HepG2 (cell line): Measurements from ENCODE around the gene PARP2. TPM values are rescaled to one million over a fixed set of nuclear protein-coding genes. Genes with fewer than 3 reads are reported as not detected.

ENCODE experiments used
- CREM ChIP-seq, 2 experiments: sonication (generic) in 1 of 2; formaldehyde crosslinking in 1 of 2; IDR thresholded peaks; 2 replicates each; pipeline versions ENCODE4 v1.4.0 to v1.6.1; 2016 to 2020; ENCODE audit warnings: antibody characterized with exemption in 1 of 2, mild to moderate bottlenecking in 1 of 2, missing genetic modification reagents in 1 of 2
- EHMT2 ChIP-seq: fragments of 200-600 bp; sonication (generic); IDR thresholded peaks from 2 replicates; pipeline ENCODE4 v1.7.0; 2017; ENCODE audit warnings: antibody characterized with exemption, low read depth, low read length, borderline replicate concordance
- ETV5 ChIP-seq: IDR thresholded peaks from 2 replicates; pipeline ENCODE4 v1.6.1; 2018; ENCODE audit warnings: missing biosample characterization, missing genetic modification reagents, inconsistent platforms, borderline replicate concordance
- GPN1 ChIP-seq: sonication (generic); formaldehyde crosslinking; IDR thresholded peaks from 2 replicates; pipeline ENCODE4 v1.5.1; 2020; ENCODE audit warnings: missing genetic modification reagents, borderline replicate concordance
- HES4 ChIP-seq: sonication (generic); formaldehyde crosslinking; IDR thresholded peaks from 2 replicates; pipeline ENCODE4 v1.9.0; 2021; ENCODE audit warnings: mild to moderate bottlenecking, missing genetic modification reagents, borderline replicate concordance
- NAIF1 ChIP-seq: sonication (generic); formaldehyde crosslinking; IDR thresholded peaks from 2 replicates; pipeline ENCODE4 v1.5.0; 2020; ENCODE audit warnings: mild to moderate bottlenecking, missing genetic modification reagents, borderline replicate concordance
- NR3C1 ChIP-seq: sonication (generic); formaldehyde crosslinking; IDR thresholded peaks from 2 replicates; pipeline ENCODE4 v1.4.0; 2020; ENCODE audit warnings: missing genetic modification reagents
- RXRA ChIP-seq: sonication (generic); formaldehyde crosslinking; IDR thresholded peaks from 2 replicates; pipeline ENCODE4 v1.5.1; 2020; ENCODE audit warnings: missing genetic modification reagents
- TBX2 ChIP-seq: sonication (generic); formaldehyde crosslinking; IDR thresholded peaks from 2 replicates; pipeline ENCODE4 v1.5.0; 2020; ENCODE audit warnings: missing genetic modification reagents, mild to moderate bottlenecking, borderline replicate concordance
- TEAD3 ChIP-seq: optimal IDR thresholded peaks from 2 replicates; pipeline ENCODE3; 2016; ENCODE audit warnings: borderline replicate concordance
- ZBTB21 ChIP-seq: sonication (generic); formaldehyde crosslinking; IDR thresholded peaks from 2 replicates; pipeline ENCODE4 v1.4.0; 2020; ENCODE audit warnings: missing genetic modification reagents
- ZNF251 ChIP-seq: sonication (generic); formaldehyde crosslinking; IDR thresholded peaks from 2 replicates; pipeline ENCODE4 v1.9.0; 2021; ENCODE audit warnings: mild to moderate bottlenecking, missing genetic modification reagents
- ZNF549 ChIP-seq: sonication (generic); formaldehyde crosslinking; IDR thresholded peaks from 2 replicates; pipeline ENCODE4 v1.5.0; 2020; ENCODE audit warnings: missing genetic modification reagents
- polyA plus RNA-seq, 8 experiments: library from polyadenylated mRNA; depleted of rRNA in 3 of 8; stranded (reverse) in 7 of 8; unstranded in 1 of 8; fragments of >200 nt; fragmentation: Illumina TruSeq in 4 of 8; extraction: Trizol in 4 of 8; gene quantifications; 2 replicates each; pipeline versions ENCODE4 v1.2.1 to v1.2.3, GENCODE V29; 2011 to 2016; ENCODE audit warnings: low read depth in 4 of 8, missing spikeins in 1 of 8, mixed read lengths in 1 of 8; ENCODE audit not compliant: insufficient read depth in 1 of 8
- total RNA-seq, 5 experiments: library from RNA; depleted of rRNA; stranded (reverse); fragments of >200 nt; fragmentation: Illumina TruSeq; extraction: Trizol; gene quantifications; 2 replicates each; pipeline ENCODE4 v1.2.3, GENCODE V29; 2016; ENCODE audit warnings: low read depth in 1 of 5
- TF ChIP-seq, protein P1 (sequence below), 2 experiments: sonication (generic) in 1 of 2; formaldehyde crosslinking in 1 of 2; IDR thresholded peaks; 2 replicates each; pipeline versions ENCODE4 v1.5.1 to v1.6.1; 2011 to 2020; ENCODE audit warnings: borderline replicate concordance in 1 of 2, low read depth in 1 of 2, low read length in 1 of 2, mild to moderate bottlenecking in 1 of 2, missing genetic modification reagents in 1 of 2, moderate library complexity in 1 of 2
- TF ChIP-seq, protein P2 (sequence below): sonication (generic); formaldehyde crosslinking; IDR thresholded peaks from 2 replicates; pipeline ENCODE4 v1.4.0; 2020; ENCODE audit warnings: mild to moderate bottlenecking, missing genetic modification reagents
- TF ChIP-seq, protein P3 (sequence below): IDR thresholded peaks from 2 replicates; pipeline ENCODE4 v1.6.1; 2016; ENCODE audit warnings: low read depth

PARP2 gene
- total and polyA plus RNA-seq, 2 of the 13 experiments (the other 11 are each of a cell fraction or from before 2014, with no cell fraction given) = 37.3 to 38.4 TPM

DNA sequence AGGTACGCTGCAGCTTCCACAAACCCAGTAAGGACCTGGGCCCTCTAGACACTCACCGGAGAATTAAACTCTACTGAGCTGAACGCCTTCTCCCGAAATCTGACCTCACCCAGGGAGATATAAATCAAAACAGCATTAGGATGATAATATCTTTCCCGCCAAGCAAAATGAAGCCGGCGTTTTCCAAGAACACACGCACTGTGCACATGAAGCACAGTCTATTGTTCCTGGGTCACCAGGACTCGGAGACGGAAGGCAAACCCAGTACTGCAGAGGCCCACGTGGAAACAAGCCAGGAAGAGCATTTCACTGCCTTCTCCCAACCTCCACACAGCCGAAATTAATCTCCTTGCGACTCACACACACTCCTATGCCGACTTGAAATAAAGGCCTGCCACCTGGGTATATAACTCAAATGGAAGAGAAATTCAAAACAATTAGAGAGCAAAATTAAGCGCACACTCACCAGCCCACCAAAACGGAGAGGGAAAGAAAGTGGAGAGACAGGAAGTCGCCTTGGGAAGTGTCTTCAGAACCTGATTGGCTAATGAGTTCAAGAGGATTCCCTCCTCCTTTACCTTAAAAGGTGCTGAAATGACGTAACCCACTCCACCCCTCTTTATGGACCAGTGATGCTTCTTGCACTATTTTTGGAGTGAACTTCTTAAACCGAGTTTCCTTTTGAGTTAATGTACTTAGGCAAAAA, 10.5 kb upstream of the PARP2 start, which contains the start of gene CCNB1IP1 (continued):
- TF ChIP-seq ZNF549 (CRISPR knock-in tag) (no peak), TEAD3 (CRISPR knock-in tag) (no peak), CREM (IDR thresholded peaks at IDR 0.05) (peak; percentile 84), CREM (CRISPR knock-in tag; IDR thresholded peaks at IDR 0.05) (no peak), ETV5 (CRISPR knock-in tag) (peak; percentile 43; the same call in 1 of the 2 replicates), GPN1 (CRISPR knock-in tag) (no peak), NR3C1 (CRISPR knock-in tag) (no peak), EHMT2 (no peak), HES4 (CRISPR knock-in tag) (no peak; the same call in 1 of the 2 replicates), ZBTB21 (CRISPR knock-in tag) (no peak), NAIF1 (CRISPR knock-in tag) (0 out of 2 replicates have a peak, but pooled peaks have one; percentile 2), RXRA (no peak), TBX2 (CRISPR knock-in tag) (peak; percentile 44), ZNF251 (no peak)
- TF ChIP-seq, protein P1, sequence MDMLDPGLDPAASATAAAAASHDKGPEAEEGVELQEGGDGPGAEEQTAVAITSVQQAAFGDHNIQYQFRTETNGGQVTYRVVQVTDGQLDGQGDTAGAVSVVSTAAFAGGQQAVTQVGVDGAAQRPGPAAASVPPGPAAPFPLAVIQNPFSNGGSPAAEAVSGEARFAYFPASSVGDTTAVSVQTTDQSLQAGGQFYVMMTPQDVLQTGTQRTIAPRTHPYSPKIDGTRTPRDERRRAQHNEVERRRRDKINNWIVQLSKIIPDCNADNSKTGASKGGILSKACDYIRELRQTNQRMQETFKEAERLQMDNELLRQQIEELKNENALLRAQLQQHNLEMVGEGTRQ (IDR thresholded peaks at IDR 0.05; ENCODE audit: low read depth, low read length) = no peak
- TF ChIP-seq, protein P1 (CRISPR knock-in tag; IDR thresholded peaks at IDR 0.05; ENCODE audit: borderline replicate concordance) = peak; percentile 94; the same call in 1 of the 2 replicates
- TF ChIP-seq, protein P2, sequence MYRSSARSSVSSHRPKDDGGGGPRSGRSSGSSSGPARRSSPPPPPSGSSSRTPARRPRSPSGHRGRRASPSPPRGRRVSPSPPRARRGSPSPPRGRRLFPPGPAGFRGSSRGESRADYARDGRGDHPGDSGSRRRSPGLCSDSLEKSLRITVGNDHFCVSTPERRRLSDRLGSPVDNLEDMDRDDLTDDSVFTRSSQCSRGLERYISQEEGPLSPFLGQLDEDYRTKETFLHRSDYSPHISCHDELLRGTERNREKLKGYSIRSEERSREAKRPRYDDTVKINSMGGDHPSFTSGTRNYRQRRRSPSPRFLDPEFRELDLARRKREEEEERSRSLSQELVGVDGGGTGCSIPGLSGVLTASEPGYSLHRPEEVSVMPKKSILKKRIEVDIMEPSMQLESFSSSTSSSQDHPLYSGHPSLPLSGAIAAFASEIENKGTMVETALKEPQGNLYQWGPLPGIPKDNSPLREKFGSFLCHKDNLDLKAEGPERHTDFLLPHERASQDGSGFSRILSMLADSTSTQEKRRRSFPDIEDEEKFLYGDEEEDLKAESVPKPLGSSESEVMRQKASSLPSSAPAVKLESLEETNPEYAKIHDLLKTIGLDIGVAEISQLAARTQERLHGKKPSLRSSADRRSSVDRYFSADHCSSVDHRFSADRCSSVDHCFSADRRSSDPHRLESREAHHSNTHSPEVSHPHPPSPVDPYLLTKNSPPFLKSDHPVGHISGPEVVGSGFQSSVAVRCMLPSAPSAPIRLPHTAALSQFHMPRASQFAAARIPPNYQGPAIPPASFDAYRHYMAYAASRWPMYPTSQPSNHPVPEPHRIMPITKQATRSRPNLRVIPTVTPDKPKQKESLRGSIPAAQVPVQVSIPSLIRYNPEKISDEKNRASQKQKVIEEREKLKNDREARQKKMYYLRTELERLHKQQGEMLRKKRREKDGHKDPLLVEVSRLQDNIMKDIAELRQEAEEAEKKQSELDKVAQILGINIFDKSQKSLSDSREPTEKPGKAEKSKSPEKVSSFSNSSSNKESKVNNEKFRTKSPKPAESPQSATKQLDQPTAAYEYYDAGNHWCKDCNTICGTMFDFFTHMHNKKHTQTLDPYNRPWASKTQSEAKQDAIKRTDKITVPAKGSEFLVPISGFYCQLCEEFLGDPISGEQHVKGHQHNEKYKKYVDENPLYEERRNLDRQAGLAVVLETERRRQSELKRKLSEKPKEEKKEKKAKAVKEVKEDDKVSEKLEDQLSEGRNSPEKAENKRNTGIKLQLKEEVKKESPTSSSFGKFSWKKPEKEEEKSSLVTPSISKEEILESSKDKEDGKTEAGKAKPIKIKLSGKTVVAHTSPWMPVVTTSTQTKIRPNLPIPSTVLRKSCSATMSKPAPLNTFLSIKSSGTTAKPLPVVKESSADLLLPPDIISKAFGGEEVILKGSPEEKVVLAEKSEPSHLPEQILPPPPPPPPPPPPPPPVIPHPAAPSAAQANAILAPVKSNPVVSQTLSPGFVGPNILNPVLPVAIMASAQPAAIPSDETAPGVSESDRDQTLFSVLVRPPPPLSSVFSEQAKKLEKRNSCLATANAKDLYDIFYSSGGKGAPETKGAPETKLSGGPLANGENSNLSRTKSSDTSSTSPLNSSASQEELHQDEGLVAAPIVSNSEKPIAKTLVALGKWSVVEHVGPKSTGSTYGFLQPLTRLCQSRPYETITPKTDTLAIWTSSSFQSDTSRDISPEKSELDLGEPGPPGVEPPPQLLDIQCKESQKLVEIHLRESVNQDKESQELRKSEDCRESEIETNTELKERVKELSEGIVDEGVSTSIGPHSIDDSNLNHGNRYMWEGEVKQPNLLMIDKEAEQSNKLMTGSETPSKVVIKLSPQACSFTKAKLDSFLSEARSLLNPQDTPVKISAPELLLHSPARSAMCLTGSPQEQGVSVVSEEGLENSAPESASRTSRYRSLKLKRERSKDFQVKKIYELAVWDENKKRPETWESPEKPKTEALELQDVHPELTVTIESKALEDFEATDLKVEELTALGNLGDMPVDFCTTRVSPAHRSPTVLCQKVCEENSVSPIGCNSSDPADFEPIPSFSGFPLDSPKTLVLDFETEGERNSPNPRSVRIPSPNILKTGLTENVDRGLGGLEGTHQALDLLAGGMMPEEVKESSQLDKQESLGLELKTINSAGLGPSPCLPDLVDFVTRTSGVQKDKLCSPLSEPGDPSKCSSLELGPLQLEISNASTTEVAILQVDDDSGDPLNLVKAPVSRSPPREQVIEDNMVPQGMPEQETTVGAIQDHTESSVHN (CRISPR knock-in tag) = no peak
- TF ChIP-seq, protein P3, sequence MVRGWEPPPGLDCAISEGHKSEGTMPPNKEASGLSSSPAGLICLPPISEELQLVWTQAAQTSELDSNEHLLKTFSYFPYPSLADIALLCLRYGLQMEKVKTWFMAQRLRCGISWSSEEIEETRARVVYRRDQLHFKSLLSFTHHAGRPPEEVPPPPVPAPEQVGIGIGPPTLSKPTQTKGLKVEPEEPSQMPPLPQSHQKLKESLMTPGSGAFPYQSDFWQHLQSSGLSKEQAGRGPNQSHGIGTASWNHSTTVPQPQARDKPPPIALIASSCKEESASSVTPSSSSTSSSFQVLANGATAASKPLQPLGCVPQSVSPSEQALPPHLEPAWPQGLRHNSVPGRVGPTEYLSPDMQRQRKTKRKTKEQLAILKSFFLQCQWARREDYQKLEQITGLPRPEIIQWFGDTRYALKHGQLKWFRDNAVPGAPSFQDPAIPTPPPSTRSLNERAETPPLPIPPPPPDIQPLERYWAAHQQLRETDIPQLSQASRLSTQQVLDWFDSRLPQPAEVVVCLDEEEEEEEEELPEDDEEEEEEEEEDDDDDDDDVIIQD = peak; percentile 60; the same call in 1 of the 2 replicates
